Upper lobe of left lung (tissue), 4 donors: ENCODE data around the gene DMD.

ENCODE experiments used
- CTCF ChIP-seq, 6 experiments: fragments of 450-650 bp in 4 of 6; fragments of 200-600 bp in 2 of 6; sonication (generic) in 2 of 6; IDR thresholded peaks; one replicate each; pipeline ENCODE4 v1.5.1; 2016 to 2019; ENCODE audit warnings: antibody characterized with exemption in 6 of 6
- EP300 ChIP-seq, 4 donors: sonication (generic); formaldehyde crosslinking; IDR thresholded peaks; one replicate each; pipeline ENCODE4 v1.5.1; 2017; ENCODE audit warnings: antibody characterized with exemption in 4 of 4, control low read depth in 2 of 4
- POLR2A ChIP-seq, 4 donors: fragments of 450-650 bp; IDR thresholded peaks; one replicate each; pipeline ENCODE4 v1.5.1; 2016 to 2017; ENCODE audit warnings: antibody characterized with exemption in 4 of 4, mild to moderate bottlenecking in 2 of 4
- POLR2AphosphoS5 ChIP-seq, 2 donors: sonication (generic); formaldehyde crosslinking; IDR thresholded peaks; one replicate each; pipeline ENCODE4 v1.5.1; 2017; ENCODE audit warnings: antibody characterized with exemption in 2 of 2

GRCh38 chrX:32483534-32484136 lies 727.7 kb downstream of the DMD start:
- no peak for TF ChIP-seq POLR2AphosphoS5 (IDR thresholded peaks at IDR 0.05)
- TF ChIP-seq CTCF (IDR thresholded peaks at IDR 0.05), result no peak
- TF ChIP-seq POLR2A (IDR thresholded peaks at IDR 0.05), result no peak
- no peak for TF ChIP-seq EP300 (IDR thresholded peaks at IDR 0.05)
